ENCODE data around the gene NKAIN2.
"Not testable (repeated sequence)": the region's sequence is repeated elsewhere in the genome, so short reads cannot be mapped to it uniquely, and the experiment has no call there.

NKAIN2 gene

GRCh38 chr6:124203101-124203811, 399.6 kb downstream of the NKAIN2 start:
- no peak for DNase-seq (ENCODE audit: low read depth in 2 of 2)

GRCh38 chr6:124203812-124204167, 400.1 kb downstream of the NKAIN2 start:
- no peak for DNase-seq (ENCODE audit: low read depth in 2 of 2)

GRCh38 chr6:124205921-124206320, 402.3 kb downstream of the NKAIN2 start:
- no peak for DNase-seq (ENCODE audit: low read depth in 2 of 2)

GRCh38 chr6:124223611-124224345, 420.1 kb downstream of the NKAIN2 start:
- no peak for DNase-seq (ENCODE audit: low read depth in 2 of 2)

- no peak for DNase-seq (ENCODE audit: low read depth in 2 of 2)
Observed at GRCh38 chr6:124226396-124226795, 422.7 kb downstream of the NKAIN2 start.

GRCh38 chr6:124233221-124233620, 429.6 kb downstream of the NKAIN2 start:
- no peak for DNase-seq (ENCODE audit: low read depth in 2 of 2)

GRCh38 chr6:124234801-124235200, 431.1 kb downstream of the NKAIN2 start:
- no peak for DNase-seq (ENCODE audit: low read depth in 2 of 2)

- no peak for DNase-seq (ENCODE audit: low read depth in 2 of 2)
Observed at GRCh38 chr6:124237911-124238310, 434.2 kb downstream of the NKAIN2 start.

GRCh38 chr6:124238408-124238807, 434.7 kb downstream of the NKAIN2 start:
- DNase-seq (ENCODE audit: low read depth in 2 of 2) = not testable (repeated sequence)

GRCh38 chr6:124254941-124255685, 451.4 kb downstream of the NKAIN2 start:
- DNase-seq (ENCODE audit: low read depth in 2 of 2) = no peak

- DNase-seq (ENCODE audit: low read depth in 2 of 2) = no peak
Observed at GRCh38 chr6:124260337-124260736, 456.7 kb downstream of the NKAIN2 start.

GRCh38 chr6:124269733-124270132, 466.1 kb downstream of the NKAIN2 start:
- DNase-seq (ENCODE audit: low read depth in 2 of 2) = no peak

GRCh38 chr6:124273701-124274100, 470.0 kb downstream of the NKAIN2 start:
- no peak for DNase-seq (ENCODE audit: low read depth in 2 of 2)

- DNase-seq (ENCODE audit: low read depth in 2 of 2) = no peak
Observed at GRCh38 chr6:124282541-124282940, 478.9 kb downstream of the NKAIN2 start.

- no peak for DNase-seq (ENCODE audit: low read depth in 2 of 2)
Observed at GRCh38 chr6:124283486-124283885, 479.8 kb downstream of the NKAIN2 start.

GRCh38 chr6:124285146-124285545, 481.5 kb downstream of the NKAIN2 start:
- DNase-seq (ENCODE audit: low read depth in 2 of 2) = no peak

- DNase-seq (ENCODE audit: low read depth in 2 of 2) = no peak
Observed at GRCh38 chr6:124294574-124295200, 491.0 kb downstream of the NKAIN2 start.

- no peak for DNase-seq (ENCODE audit: low read depth in 2 of 2)
Observed at GRCh38 chr6:124297507-124297906, 493.8 kb downstream of the NKAIN2 start.

- no peak for DNase-seq (ENCODE audit: low read depth in 2 of 2)
Observed at GRCh38 chr6:124298730-124299129, 495.1 kb downstream of the NKAIN2 start.

GRCh38 chr6:124300907-124301306, 497.2 kb downstream of the NKAIN2 start:
- not testable (repeated sequence) for DNase-seq (ENCODE audit: low read depth in 2 of 2)

GRCh38 chr6:124303971-124304370, 500.3 kb downstream of the NKAIN2 start:
- no peak for DNase-seq (ENCODE audit: low read depth in 2 of 2)

GRCh38 chr6:124310139-124310538, 506.5 kb downstream of the NKAIN2 start:
- DNase-seq (ENCODE audit: low read depth in 2 of 2) = no peak

Data from activated CD4-positive, alpha-beta T cell treated with anti-CD3 and anti-CD28 coated beads for 24 hours (primary cell).